Stimulated activated CD4-positive, alpha-beta T cell treated with anti-CD3 and anti-CD28 coated beads, Interleukin-4, amount 100 ng/mL, for 24 hours (primary cell): ENCODE measurements around the gene TCF7.

ENCODE experiments used
- DNase-seq: peaks from one replicate; pipeline ENCODE4 v3.0.0-alpha.2; 2020

The TCF7 gene

DNA sequence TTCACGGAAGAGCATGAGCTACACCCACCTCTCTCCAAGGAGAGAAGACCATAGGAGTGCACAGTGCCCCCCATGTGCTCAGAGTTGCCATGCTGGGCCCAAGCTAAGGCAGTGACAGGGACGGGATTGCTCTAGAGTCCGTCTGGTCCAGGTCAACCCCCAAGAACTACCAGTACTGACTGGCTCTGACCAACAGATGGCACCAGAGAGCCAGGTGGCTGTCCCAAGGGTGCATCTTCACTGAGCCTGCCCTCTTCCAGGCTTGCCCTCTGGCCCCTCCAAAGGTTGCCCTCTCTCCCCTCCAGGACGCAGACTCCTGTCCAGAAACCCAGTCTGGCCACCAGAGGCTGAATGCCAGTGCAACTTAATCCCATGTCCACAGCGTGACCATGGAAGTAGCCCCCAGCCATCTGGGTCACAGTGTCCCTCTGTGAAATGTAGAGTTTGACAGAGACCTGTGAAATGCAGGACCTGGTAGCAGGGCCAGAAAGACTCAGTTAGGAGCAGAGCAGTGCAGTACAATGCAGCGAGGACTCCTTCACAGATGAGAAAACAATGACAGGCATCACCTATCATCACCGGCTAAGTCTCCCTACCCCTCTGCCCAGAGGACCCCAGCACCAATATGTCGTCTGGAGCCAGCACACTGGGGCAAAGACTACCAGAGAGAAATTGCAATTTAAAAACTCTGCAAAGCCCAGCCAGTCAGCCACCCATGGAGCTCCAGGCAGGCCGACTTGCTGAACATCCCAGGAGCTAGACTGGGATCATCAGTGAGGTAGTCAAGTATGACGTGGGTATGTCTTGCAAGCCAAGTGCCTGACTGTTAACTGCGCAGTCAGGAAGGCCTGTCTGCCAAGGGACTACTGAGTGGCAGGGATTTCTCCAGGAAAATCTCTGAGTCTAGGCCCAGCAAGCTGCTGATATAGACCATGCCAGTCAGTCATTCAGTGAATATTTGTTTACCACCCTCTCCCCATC, 70.0 kb downstream of the TCF7 start:
- DNase-seq: peak; percentile 82

DNA sequence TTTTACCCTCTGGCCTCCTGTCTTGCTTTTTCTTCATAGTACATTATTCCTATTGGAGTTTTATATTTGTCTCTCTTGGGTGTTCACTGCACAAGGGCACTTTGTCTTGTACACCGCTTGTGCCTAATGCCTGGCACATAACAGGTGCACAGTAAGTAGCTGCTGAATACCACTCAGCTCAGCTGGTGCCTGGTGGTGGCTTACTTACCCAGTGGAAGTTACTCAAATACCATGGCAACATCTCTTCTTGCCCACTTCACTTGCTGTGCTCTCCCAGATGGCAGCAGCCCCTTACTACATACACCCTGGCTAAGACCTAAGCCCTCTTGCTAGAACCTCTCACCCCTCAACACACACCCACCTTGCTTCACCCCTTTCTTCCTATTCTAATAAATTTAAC, 73.6 kb downstream of the TCF7 start:
- DNase-seq: no peak

DNA sequence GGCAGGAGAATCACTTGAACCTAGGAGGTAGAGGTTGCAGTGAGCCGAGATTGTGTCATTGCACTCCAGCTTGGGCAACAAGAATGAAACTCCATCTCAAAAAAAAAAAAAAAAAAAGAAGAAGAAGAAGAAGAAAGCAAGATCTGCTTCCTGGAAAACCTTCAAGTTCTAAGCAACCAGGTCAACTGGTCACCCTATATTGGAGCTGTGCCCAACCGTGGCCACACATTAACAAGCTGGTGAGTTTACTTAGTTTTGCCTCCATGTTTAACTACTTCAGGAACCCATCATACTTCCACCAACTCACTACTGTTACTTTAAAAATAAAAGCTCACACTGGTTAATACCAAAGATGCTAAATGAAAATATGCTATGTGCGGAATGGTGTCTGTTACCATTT, 74.5 kb downstream of the TCF7 start:
- no peak for DNase-seq

DNA sequence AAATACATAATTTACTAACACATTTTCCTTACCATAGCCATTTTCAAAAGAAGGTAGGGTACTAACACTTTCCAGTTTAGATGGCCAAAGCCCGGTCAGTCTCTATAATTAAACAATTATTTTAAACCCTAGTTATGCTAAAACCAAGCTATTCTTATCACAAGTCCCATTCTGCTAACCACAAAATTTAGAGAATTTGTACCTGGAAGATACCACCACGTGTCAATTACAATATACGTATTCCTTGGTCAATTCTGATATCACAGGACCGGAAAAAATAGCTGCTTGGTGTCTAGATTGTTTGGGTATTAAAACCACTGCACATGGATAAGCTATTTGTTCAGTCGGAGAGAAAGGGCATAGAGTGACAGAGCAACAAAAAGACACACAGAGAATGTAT, 81.2 kb downstream of the TCF7 start:
- no peak for DNase-seq
